B cell (primary cell): Measurements from ENCODE around the gene TTC6. TPM values are rescaled to one million over a fixed set of nuclear protein-coding genes. Genes with fewer than 3 reads are reported as not detected.
A peak's percentile ranks its signal among the peaks of the same experiment; 100 is the strongest.

Experiments used
- ATAC-seq: fragments of 200-7000 bp; cut with Tn5 transposase; one replicate; pipeline ENCODE4 v1.10.0; 2021; ENCODE audit warnings: low read depth, mild to moderate bottlenecking, moderate number of reproducible peaks, moderate library complexity
- CTCF ChIA-PET: fragments of 350-600 bp; sonication (Branson Sonifier 250); formaldehyde crosslinking; loops from one replicate; lab custom pipeline; 2021; ENCODE audit warnings: antibody characterized with exemption, inconsistent platforms; lab: Charles Lee
- POLR2A ChIA-PET: fragments of 350-600 bp; sonication (Branson Sonifier 250); formaldehyde crosslinking; loops from one replicate; lab custom pipeline; 2021; ENCODE audit warnings: antibody characterized with exemption; lab: Charles Lee
- DNase-seq: peaks from one replicate; pipeline ENCODE4 v3.0.0; 2013
- H2AFZ ChIP-seq: 2 replicates; pipeline ENCODE4 v1.6.1; 2012; ENCODE audit warnings: mild to moderate bottlenecking, low read depth, low read length; ENCODE audit not compliant: insufficient read depth, poor library complexity, severe bottlenecking
- H3K27ac ChIP-seq, 2 donors: 1 replicate in 1 of 2; 2 replicates in 1 of 2; pipeline ENCODE4 v1.5.1; 2012 to 2013; ENCODE audit warnings: low read length in 2 of 2, mild to moderate bottlenecking in 2 of 2, moderate library complexity in 1 of 2
- H3K27me3 ChIP-seq, 4 experiments: fragments of 200-600 bp in 1 of 4; sonication (generic) in 1 of 4; replicated peaks in 1 of 4; 1 replicate in 2 of 4; 2 replicates in 2 of 4; pipeline versions ENCODE4 v1.6.1 to v1.7.0; 2013 to 2016; ENCODE audit warnings: low read length in 3 of 4, mild to moderate bottlenecking in 2 of 4, mixed read lengths in 1 of 4, moderate library complexity in 1 of 4; ENCODE audit not compliant: insufficient read depth in 4 of 4, control insufficient read depth in 3 of 4; ENCODE audit errors: control extremely low read depth in 1 of 4
- H3K36me3 ChIP-seq, 2 experiments: replicated peaks in 1 of 2; 1 replicate in 1 of 2; 2 replicates in 1 of 2; pipeline versions ENCODE4 v1.6.1 to v1.7.1; 2013; ENCODE audit warnings: low read length in 1 of 2; ENCODE audit not compliant: insufficient read depth in 2 of 2, control insufficient read depth in 1 of 2; ENCODE audit errors: control extremely low read depth in 1 of 2, extremely low read depth in 1 of 2
- H3K4me1 ChIP-seq, 2 donors: fragments of 200-600 bp in 1 of 2; sonication (generic) in 1 of 2; 1 replicate in 1 of 2; 2 replicates in 1 of 2; pipeline versions ENCODE4 v1.5.1 to v1.6.1; 2013 to 2017; ENCODE audit warnings: low read length in 2 of 2; ENCODE audit not compliant: control insufficient read depth in 2 of 2, insufficient read depth in 2 of 2
- H3K4me2 ChIP-seq: replicated peaks from 2 replicates; pipeline ENCODE3; 2012; ENCODE audit warnings: mild to moderate bottlenecking, low read depth, low read length; ENCODE audit not compliant: poor library complexity, severe bottlenecking
- H3K4me3 ChIP-seq, 5 experiments: fragments of 200-600 bp in 1 of 5; sonication (generic) in 1 of 5; 1 replicate in 3 of 5; 2 replicates in 2 of 5; pipeline versions ENCODE4 v1.5.1 to v1.7.0; 2011 to 2016; ENCODE audit warnings: low read length in 4 of 5, mild to moderate bottlenecking in 4 of 5, low read depth in 2 of 5, control low read depth in 1 of 5, moderate library complexity in 1 of 5; ENCODE audit not compliant: insufficient read depth in 1 of 5; ENCODE audit errors: control extremely low read depth in 1 of 5, extremely low read depth in 1 of 5
- H3K79me2 ChIP-seq: fragments of 200-600 bp; sonication (generic); one replicate; pipeline ENCODE4 v1.6.0; 2016; ENCODE audit warnings: low read length; ENCODE audit not compliant: control insufficient read depth, insufficient read depth
- H3K9ac ChIP-seq: fragments of 200-600 bp; sonication (generic); 2 replicates; pipeline ENCODE4 v1.6.1; 2017; ENCODE audit warnings: mild to moderate bottlenecking, low read length, moderate library complexity
- H3K9me3 ChIP-seq, 3 donors: one replicate each; pipeline versions ENCODE4 v1.6.1 to v1.7.1; 2013; ENCODE audit warnings: low read length in 2 of 3; ENCODE audit not compliant: control insufficient read depth in 2 of 3, insufficient read depth in 1 of 3; ENCODE audit errors: control extremely low read depth in 1 of 3
- H4K20me1 ChIP-seq: 2 replicates; pipeline ENCODE4 v1.6.0; 2012; ENCODE audit warnings: mild to moderate bottlenecking, low read length; ENCODE audit not compliant: insufficient read depth, control insufficient read depth, poor library complexity, severe bottlenecking
- H3K27ac Mint-ChIP-seq: one replicate; pipeline ENCODE4 v1.8.0; 2021; ENCODE audit warnings: mixed read lengths
- H3K27me3 Mint-ChIP-seq: one replicate; pipeline ENCODE4 v1.8.0; 2021; ENCODE audit warnings: mixed read lengths
- H3K4me1 Mint-ChIP-seq: one replicate; pipeline ENCODE4 v1.8.0; 2021; ENCODE audit warnings: mixed read lengths
- H3K4me3 Mint-ChIP-seq: one replicate; pipeline ENCODE4 v1.8.0; 2021; ENCODE audit warnings: mixed read lengths
- H3K9me3 Mint-ChIP-seq: one replicate; pipeline ENCODE4 v1.8.0; 2022; ENCODE audit warnings: mixed read lengths; ENCODE audit not compliant: insufficient read depth
- EZH2 ChIP-seq: IDR thresholded peaks from 2 replicates; pipeline ENCODE4 v1.6.1; 2012; ENCODE audit warnings: borderline replicate concordance, low read depth, mild to moderate bottlenecking, moderate library complexity, low read length; ENCODE audit not compliant: insufficient read depth, poor library complexity, severe bottlenecking
- WGBS: methylation state at CpG from one replicate; pipeline ENCODE4 v1.1.5; 2013; ENCODE audit warnings: missing lambda C conversion rate; ENCODE audit not compliant: insufficient coverage; 5-methylcytosine and 5-hydroxymethylcytosine counted together
- intact Hi-C: fragments of 100-400 bp; cut with micrococcal nuclease; formaldehyde crosslinking; loops from one replicate; pipeline ENCODE4 v1.10.0; 2022
- polyA plus RNA-seq: library from polyadenylated mRNA; depleted of rRNA; stranded (reverse); fragments of >200 nt; gene quantifications from 2 replicates; pipeline ENCODE4 v1.2.3, GENCODE V29; 2012
- total RNA-seq, 2 donors: library from RNA; stranded (reverse); fragments of 120-200 nt in 1 of 2; gene quantifications; 1 replicate in 1 of 2; 2 replicates in 1 of 2; pipeline versions ENCODE4 v1.2.3 to v1.2.4, GENCODE V29; 2013 to 2022
- TF ChIP-seq, protein P1 (sequence below): fragments of 200-600 bp; IDR thresholded peaks from one replicate; pipeline ENCODE4 v1.8.0; 2022; ENCODE audit warnings: antibody characterized with exemption, mild to moderate bottlenecking

The TTC6 gene
- total and polyA plus RNA-seq, 2 donors (not counting 1 experiment from before 2014, with no cell fraction given): not detected

DNA sequence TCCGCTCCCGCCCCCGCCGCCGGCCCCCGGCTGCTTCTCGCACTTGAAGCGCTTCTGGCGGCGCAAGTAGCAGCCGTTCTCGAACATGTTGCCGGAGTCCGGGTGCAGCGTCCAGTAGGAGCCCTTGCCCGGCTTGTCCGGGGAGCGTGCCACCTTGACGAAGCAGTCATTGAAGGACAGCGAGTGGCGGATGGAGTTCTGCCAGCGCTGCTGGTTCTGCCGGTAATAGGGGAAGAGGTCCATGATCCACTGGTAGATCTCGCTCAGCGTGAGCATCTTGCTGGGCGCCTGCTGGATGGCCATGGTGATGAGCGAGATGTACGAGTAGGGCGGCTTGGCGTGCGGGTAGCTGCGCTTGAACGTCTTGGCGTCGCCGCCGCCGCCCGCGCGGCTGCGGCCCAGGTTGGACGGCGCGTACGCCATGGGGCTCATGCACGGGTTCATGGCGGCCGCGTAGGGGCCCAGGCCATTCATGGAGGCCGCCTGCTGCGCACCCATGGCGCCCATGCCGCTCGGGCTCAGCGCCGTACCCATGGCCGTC is 3.4 kb upstream of the TTC6 start:
- Mint-ChIP-seq H3K9me3 (peaks cover 2% of the 10 kb centered on the region), H3K27ac (no peak overlapping the region), H3K4me1 (peaks cover 10% of the 10 kb centered on the region), H3K4me3 (no peak overlapping the region), H3K27me3 (peaks cover 70% of the 10 kb centered on the region)
- peaks cover 1 to 37% (median 2%) of the 10 kb centered on the region in 3 donors for H3K9me3 ChIP-seq
- H3K79me2 ChIP-seq: no peaks in the 10 kb centered on the region
- H3K27ac ChIP-seq: no peak overlapping the region
- peaks cover 9 to 10% of the 10 kb centered on the region in 2 donors for H3K4me1 ChIP-seq
- no peak overlapping the region for H3K4me3 ChIP-seq
- peaks cover 1 to 63% (median 45%) of the 10 kb centered on the region in 4 experiments for H3K27me3 ChIP-seq
- no peak overlapping the region for H2AFZ ChIP-seq
- intact Hi-C loops: no loop called here
- ChIA-PET POLR2A (no interaction called here), CTCF (no interaction called here)
- H3K4me2 ChIP-seq: no peak overlapping the region
- no peak for DNase-seq
- no peaks in the 10 kb centered on the region for H4K20me1 ChIP-seq
- H3K36me3 ChIP-seq: no peaks in the 10 kb centered on the region
- no peak for ATAC-seq
- no peak for TF ChIP-seq EZH2
- TF ChIP-seq, protein P1, sequence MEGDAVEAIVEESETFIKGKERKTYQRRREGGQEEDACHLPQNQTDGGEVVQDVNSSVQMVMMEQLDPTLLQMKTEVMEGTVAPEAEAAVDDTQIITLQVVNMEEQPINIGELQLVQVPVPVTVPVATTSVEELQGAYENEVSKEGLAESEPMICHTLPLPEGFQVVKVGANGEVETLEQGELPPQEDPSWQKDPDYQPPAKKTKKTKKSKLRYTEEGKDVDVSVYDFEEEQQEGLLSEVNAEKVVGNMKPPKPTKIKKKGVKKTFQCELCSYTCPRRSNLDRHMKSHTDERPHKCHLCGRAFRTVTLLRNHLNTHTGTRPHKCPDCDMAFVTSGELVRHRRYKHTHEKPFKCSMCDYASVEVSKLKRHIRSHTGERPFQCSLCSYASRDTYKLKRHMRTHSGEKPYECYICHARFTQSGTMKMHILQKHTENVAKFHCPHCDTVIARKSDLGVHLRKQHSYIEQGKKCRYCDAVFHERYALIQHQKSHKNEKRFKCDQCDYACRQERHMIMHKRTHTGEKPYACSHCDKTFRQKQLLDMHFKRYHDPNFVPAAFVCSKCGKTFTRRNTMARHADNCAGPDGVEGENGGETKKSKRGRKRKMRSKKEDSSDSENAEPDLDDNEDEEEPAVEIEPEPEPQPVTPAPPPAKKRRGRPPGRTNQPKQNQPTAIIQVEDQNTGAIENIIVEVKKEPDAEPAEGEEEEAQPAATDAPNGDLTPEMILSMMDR: no peak
- 21% methylated on average over 58 of the region's 58 CpGs for WGBS
- no peak overlapping the region for H3K9ac ChIP-seq

DNA sequence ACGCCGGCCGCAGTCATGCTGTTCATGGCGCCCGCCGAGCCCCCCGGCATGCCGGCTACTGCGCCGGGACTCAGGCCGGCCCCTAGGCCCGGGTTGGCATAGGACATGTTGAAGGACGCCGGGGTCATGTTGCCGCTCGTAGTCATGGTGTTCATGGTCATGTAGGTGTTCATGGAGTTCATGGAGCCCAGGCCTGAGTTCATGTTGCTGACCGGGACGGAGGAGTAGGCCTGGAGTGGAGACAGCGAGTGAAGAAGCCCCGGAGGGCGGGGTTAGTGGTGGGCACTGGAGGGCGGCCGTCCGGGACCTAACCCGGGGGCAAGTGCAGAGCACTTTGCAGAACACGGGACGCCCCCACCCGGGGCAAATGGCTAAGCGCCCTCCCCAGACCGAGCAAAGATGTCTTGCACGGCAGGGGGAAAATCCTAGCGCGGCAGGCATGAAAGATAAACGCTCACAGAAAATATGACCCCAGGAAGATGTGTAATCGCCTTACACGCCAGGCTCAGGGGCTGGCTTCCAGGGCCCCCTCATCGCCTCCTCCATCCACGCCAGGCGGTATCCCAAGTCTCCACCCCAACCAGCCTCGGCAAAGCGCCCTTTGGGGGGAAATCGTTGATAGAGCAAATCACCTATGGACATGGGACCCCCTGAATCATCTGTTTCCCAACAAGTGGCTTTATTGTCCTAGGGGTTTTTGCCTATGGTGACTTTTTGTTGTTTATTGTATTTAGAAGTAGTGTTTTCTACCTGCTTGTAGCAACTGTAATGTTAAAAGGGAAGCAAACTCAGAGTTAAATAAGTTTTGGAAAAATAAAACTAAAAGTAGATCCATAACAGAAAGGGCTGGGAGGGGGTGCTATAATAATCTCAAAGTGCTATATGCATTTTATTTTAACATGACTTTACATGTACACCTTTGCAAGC is 2.7 kb upstream of the TTC6 start:
- no peak overlapping the region for H3K4me2 ChIP-seq
- ChIA-PET POLR2A (no interaction called here), CTCF (no interaction called here)
- Mint-ChIP-seq H3K4me3 (no peak overlapping the region), H3K9me3 (peaks cover 2% of the 10 kb centered on the region), H3K27ac (peak overlapping the region; percentile 6), H3K4me1 (peaks cover 10% of the 10 kb centered on the region), H3K27me3 (peaks cover 67% of the 10 kb centered on the region)
- no peaks in the 10 kb centered on the region for H3K36me3 ChIP-seq
- H3K27me3 ChIP-seq: peaks cover 1 to 70% (median 48%) of the 10 kb centered on the region in 4 experiments
- ATAC-seq (no peak), DNase-seq (no peak)
- H3K9ac ChIP-seq: no peak overlapping the region
- H2AFZ ChIP-seq: no peak overlapping the region
- H3K9me3 ChIP-seq: peaks cover 1 to 40% (median 2%) of the 10 kb centered on the region in 3 donors
- no peak overlapping the region for H3K27ac ChIP-seq
- TF ChIP-seq, protein P1: no peak
- no peak for TF ChIP-seq EZH2
- H4K20me1 ChIP-seq: no peaks in the 10 kb centered on the region
- 17% methylated on average over 40 of the region's 42 CpGs for WGBS
- H3K4me3 ChIP-seq: no peak overlapping the region
- H3K4me1 ChIP-seq: peaks cover 9 to 12% of the 10 kb centered on the region in 2 donors
- no peaks in the 10 kb centered on the region for H3K79me2 ChIP-seq
- intact Hi-C loops: no loop called here
